Testis (tissue), 3 donors: ENCODE data around the gene GRK7. TPM values are rescaled to one million over a fixed set of nuclear protein-coding genes. Genes with fewer than 3 reads are reported as not detected.
"Not testable (repeated sequence)": the region's sequence is repeated elsewhere in the genome, so short reads cannot be mapped to it uniquely, and the experiment has no call there.

ENCODE experiments used
- DNase-seq: peaks from one replicate; pipeline ENCODE4 v3.0.0-alpha.2; 2019
- H3K27ac ChIP-seq, 2 donors: fragments of 200-600 bp; sonication (generic); one replicate each; pipeline ENCODE4 v1.5.1; 2019
- H3K27me3 ChIP-seq: fragments of 200-600 bp; sonication (generic); one replicate; pipeline ENCODE4 v1.5.1; 2019
- H3K36me3 ChIP-seq: fragments of 200-600 bp; sonication (generic); one replicate; pipeline ENCODE4 v1.5.1; 2017; ENCODE audit warnings: low read depth; ENCODE audit errors: missing control alignments
- H3K4me1 ChIP-seq: fragments of 200-600 bp; sonication (generic); one replicate; pipeline ENCODE4 v1.5.1; 2019
- H3K4me3 ChIP-seq, 2 donors: fragments of 200-600 bp; sonication (generic); one replicate each; pipeline ENCODE4 v1.5.1; 2017 to 2019
- H3K9me3 ChIP-seq: fragments of 200-600 bp; sonication (generic); one replicate; pipeline ENCODE4 v1.5.1; 2017
- POLR2A ChIP-seq: fragments of 450-650 bp; IDR thresholded peaks from one replicate; pipeline ENCODE4 v1.6.1; 2017; ENCODE audit warnings: antibody characterized with exemption, mild to moderate bottlenecking, moderate library complexity
- WGBS, 2 donors: methylation state at CpG; one replicate each; pipeline ENCODE4 v1.1.5; 2018; 5-methylcytosine and 5-hydroxymethylcytosine counted together
- intact Hi-C: fragments of 100-400 bp; cut with DNase I; formaldehyde crosslinking; loops from one replicate; pipeline ENCODE4 v1.15.1; 2023; ENCODE audit warnings: low total_unique reads
- polyA plus RNA-seq: library from polyadenylated mRNA; stranded (reverse); fragments of 350-450 nt; fragmentation: Illumina TruSeq; extraction: RNeasy Lipid Tissue Mini Kit (QIAGEN cat#74804); gene quantifications from one replicate; pipeline ENCODE4 v1.2.3, GENCODE V29; 2014; ENCODE audit warnings: low read depth, low replicate concordance; ENCODE audit not compliant: insufficient read depth
- total RNA-seq, 2 donors: library from RNA; depleted of rRNA; stranded (reverse); fragments of >200 nt; gene quantifications; one replicate each; pipeline ENCODE4 v1.2.3, GENCODE V29; 2016
- TF ChIP-seq, protein P1 (sequence below), 3 experiments: fragments of 450-650 bp in 2 of 3; fragments of 200-600 bp in 1 of 3; sonication (generic) in 1 of 3; IDR thresholded peaks; one replicate each; pipeline ENCODE4 v1.5.1; 2016 to 2019; ENCODE audit warnings: antibody characterized with exemption in 3 of 3, mild to moderate bottlenecking in 2 of 3, moderate library complexity in 1 of 3

GRK7 gene
- total and polyA plus RNA-seq, 3 donors from 2014 or later: 0.12 to 0.31 TPM; not detected in 1

DNA sequence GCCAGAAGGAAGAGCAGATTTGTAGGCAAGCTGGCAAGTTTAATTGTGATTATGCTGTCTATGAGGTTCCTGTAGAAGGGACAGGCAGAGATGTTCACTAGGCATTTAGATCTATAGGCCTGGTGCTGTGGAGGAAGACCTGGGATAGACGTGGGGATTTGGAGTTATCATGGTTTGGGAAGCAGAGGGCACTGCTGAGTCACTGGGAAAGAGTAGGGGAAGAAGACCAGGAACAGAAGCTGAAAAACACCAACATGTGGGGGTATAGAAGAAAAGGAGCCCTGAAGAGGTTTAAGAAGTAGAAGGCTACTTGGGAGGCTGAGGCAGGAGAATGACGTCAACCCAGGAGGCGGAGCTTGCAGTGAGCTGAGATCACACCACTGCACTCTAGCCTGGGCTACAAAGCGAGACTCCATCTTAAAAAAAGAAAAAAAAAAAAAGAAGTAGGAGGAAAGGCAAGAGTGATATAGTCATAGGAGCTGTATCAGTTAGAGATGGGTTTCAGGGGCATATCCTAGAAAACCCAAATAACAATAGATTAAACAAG, 19.3 kb downstream of the GRK7 start:
- Histone ChIP-seq H3K36me3 (no peaks in the 10 kb centered on the region), H3K4me1 (no peaks in the 10 kb centered on the region), H3K4me3 (no peak overlapping the region), H3K27me3 (no peaks in the 10 kb centered on the region), H3K27ac (no peak overlapping the region), H3K9me3 (no peaks in the 10 kb centered on the region)
- intact Hi-C loops: no loop called here
- WGBS, 2 donors: 56 to 78% methylated on average over 4 of the region's 4 CpGs
- no peak for DNase-seq
- no peak for TF ChIP-seq POLR2A
- TF ChIP-seq, protein P1, sequence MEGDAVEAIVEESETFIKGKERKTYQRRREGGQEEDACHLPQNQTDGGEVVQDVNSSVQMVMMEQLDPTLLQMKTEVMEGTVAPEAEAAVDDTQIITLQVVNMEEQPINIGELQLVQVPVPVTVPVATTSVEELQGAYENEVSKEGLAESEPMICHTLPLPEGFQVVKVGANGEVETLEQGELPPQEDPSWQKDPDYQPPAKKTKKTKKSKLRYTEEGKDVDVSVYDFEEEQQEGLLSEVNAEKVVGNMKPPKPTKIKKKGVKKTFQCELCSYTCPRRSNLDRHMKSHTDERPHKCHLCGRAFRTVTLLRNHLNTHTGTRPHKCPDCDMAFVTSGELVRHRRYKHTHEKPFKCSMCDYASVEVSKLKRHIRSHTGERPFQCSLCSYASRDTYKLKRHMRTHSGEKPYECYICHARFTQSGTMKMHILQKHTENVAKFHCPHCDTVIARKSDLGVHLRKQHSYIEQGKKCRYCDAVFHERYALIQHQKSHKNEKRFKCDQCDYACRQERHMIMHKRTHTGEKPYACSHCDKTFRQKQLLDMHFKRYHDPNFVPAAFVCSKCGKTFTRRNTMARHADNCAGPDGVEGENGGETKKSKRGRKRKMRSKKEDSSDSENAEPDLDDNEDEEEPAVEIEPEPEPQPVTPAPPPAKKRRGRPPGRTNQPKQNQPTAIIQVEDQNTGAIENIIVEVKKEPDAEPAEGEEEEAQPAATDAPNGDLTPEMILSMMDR (IDR thresholded peaks at IDR 0.05): no peak

DNA sequence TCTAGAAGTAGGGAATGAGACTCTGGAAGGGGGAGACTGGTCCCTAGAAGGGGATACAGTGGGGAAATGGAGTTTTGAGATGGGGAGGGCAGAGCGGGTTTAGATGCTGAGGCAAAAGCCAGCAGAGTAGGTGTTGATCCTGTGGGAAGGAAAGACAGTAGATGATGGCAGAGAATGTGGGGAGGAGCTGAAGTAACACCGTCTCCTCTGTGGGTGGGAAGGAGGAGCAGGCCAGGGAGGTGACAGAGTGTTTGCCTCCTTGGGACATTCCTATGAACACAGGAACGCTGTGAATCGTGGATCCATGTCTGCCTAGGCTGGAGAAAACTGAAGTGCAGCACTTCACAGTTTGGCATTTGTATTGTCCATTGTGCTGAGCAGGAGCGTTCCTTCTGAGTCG, 20.4 kb downstream of the GRK7 start:
- H3K4me3 ChIP-seq: no peak overlapping the region
- H3K27ac ChIP-seq: no peak overlapping the region
- intact Hi-C loops: no loop called here
- no peaks in the 10 kb centered on the region for H3K27me3 ChIP-seq
- WGBS, 2 donors: 62 to 90% methylated on average over 6 of the region's 6 CpGs
- TF ChIP-seq POLR2A: no peak
- TF ChIP-seq, protein P1 (IDR thresholded peaks at IDR 0.05): no peak
- H3K9me3 ChIP-seq: no peaks in the 10 kb centered on the region
- no peaks in the 10 kb centered on the region for H3K36me3 ChIP-seq
- no peaks in the 10 kb centered on the region for H3K4me1 ChIP-seq
- DNase-seq: no peak

DNA sequence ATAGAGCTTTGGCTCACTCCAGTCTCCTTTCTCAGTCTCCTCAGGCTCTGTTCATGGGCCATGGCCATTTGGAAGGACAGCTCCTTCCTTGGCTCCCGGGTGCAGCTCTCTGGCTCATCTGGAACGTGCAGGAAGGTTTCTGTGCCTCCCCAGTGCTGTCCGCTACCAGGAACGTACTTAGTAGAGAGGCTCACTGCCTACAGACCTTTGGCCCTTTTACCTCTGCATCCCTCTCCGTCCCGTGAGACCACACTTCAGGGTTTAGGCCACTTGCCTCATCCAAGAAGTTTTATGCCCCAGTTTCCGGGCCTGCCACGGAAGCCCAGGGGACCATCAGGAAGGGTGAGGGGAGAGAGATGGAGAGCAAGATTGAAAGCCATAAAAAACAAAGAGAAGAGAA, 20.9 kb downstream of the GRK7 start:
- DNase-seq: no peak
- intact Hi-C loops: no loop called here
- TF ChIP-seq, protein P1 (IDR thresholded peaks at IDR 0.05): no peak
- no peak for TF ChIP-seq POLR2A
- Histone ChIP-seq H3K4me3 (no peak overlapping the region), H3K36me3 (no peaks in the 10 kb centered on the region), H3K9me3 (no peaks in the 10 kb centered on the region), H3K4me1 (no peaks in the 10 kb centered on the region), H3K27me3 (no peaks in the 10 kb centered on the region), H3K27ac (no peak overlapping the region)
- 77 to 78% methylated on average over 8 of the region's 8 CpGs for WGBS, 2 donors

DNA sequence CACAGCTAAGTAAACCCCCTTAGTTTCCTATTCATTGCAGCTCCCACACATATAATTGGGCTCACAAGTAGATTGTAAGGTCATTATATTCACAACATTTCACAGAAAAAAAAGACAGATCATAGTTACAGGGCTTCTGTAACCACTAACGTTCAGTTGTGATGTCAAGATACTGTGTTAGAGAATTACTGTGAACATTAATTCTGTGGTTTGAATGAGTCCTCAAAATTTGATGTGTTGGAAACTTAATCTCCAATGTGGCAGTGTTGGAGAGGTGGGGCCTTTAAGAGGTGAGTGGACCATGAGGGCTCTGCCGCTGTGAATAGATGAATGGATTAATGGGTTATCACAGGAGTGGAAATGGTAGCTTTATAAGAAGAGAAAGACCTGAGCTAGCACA, 21.3 kb downstream of the GRK7 start:
- Histone ChIP-seq H3K4me1 (no peaks in the 10 kb centered on the region), H3K36me3 (no peaks in the 10 kb centered on the region), H3K27me3 (no peaks in the 10 kb centered on the region), H3K4me3 (no peak overlapping the region), H3K27ac (no peak overlapping the region), H3K9me3 (no peaks in the 10 kb centered on the region)
- no peak for TF ChIP-seq POLR2A
- TF ChIP-seq, protein P1 (IDR thresholded peaks at IDR 0.05): no peak
- WGBS, 2 donors: 65 to 80% methylated on average over 2 of the region's 2 CpGs
- intact Hi-C loops: no loop called here
- DNase-seq: no peak

DNA sequence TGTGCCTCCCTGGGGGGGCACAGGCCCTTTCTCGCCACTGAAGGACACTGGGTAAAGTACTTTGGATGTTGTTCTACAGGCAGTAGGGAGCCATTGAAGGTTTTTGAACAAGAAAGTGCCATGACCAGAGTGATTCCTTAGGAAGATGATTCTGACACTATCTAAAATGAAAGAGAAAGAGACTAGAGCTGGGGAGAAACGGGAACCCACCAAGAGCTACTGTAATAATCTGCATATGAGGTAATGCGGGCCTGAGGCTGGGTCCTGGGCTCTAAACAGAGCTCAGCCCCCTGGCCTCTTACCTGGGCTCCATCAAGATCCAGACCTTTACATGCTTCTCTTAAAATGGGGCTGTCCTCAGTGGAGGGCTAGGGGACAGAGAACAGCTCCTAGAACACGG, 24.9 kb downstream of the GRK7 start:
- no peaks in the 10 kb centered on the region for H3K4me1 ChIP-seq
- intact Hi-C loops: no loop called here
- 88 to 95% methylated on average over 4 of the region's 4 CpGs for WGBS, 2 donors
- no peak overlapping the region for H3K4me3 ChIP-seq
- no peaks in the 10 kb centered on the region for H3K36me3 ChIP-seq
- no peaks in the 10 kb centered on the region for H3K27me3 ChIP-seq
- no peak for DNase-seq
- no peak overlapping the region for H3K27ac ChIP-seq
- TF ChIP-seq POLR2A: no peak
- TF ChIP-seq, protein P1 (IDR thresholded peaks at IDR 0.05): no peak
- H3K9me3 ChIP-seq: no peaks in the 10 kb centered on the region

DNA sequence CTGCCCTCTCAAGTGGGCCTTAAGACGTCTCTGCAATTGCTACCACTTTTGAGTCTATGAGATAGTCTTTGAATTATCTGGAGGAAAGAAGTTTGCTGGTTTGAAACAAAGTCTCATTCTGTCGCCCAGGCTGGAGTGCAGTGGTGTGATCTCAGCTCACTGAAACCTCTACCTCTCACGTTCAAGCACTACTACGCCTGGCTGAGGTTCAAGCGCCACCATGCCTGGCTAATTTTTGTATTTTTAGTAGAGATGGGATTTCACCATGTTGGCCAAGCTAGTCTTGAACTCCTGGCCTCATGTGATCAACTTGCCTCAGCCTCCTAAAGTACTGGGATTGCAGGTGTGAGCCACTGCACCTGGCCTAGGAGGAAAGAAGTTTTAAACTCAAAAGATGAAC, 25.5 kb downstream of the GRK7 start:
- H3K27ac ChIP-seq, H3K4me3 ChIP-seq, DNase-seq, H3K36me3 ChIP-seq, H3K9me3 ChIP-seq, H3K27me3 ChIP-seq, intact Hi-C loops, H3K4me1 ChIP-seq: not testable (repeated sequence)
- WGBS, 2 donors: 72 to 75% methylated on average over 5 of the region's 5 CpGs
